A673 (cell line): ENCODE results near the gene HIGD2A. TPM values are rescaled to one million over a fixed set of nuclear protein-coding genes. Genes with fewer than 3 reads are reported as not detected.

ENCODE experiments used
- BruUV-seq: library from RNA; stranded (reverse); fragments of 400-500 nt; replicated peaks from 2 replicates; lab custom pipeline; 2021; lab: Mats Ljungman, UMichigan
- CTCF ChIA-PET: fragments of 300-600 bp; sonication (Branson Sonifier 250); formaldehyde crosslinking; loops from one replicate; lab custom pipeline; 2022; ENCODE audit warnings: antibody characterized with exemption; lab: Charles Lee
- POLR2A ChIA-PET: fragments of 300-600 bp; sonication (Branson Sonifier 250); formaldehyde crosslinking; loops from one replicate; lab custom pipeline; 2022; ENCODE audit warnings: antibody characterized with exemption; ENCODE audit not compliant: low non-redundant PET; lab: Charles Lee
- DNase-seq: peaks from one replicate; pipeline ENCODE4 v3.0.0-alpha.2; 2015; ENCODE audit warnings: low spot score
- H3K27ac ChIP-seq: fragments of 200-600 bp; sonication (generic); 2 replicates; pipeline ENCODE4 v1.5.1; 2016; ENCODE audit warnings: mixed run types, low read depth, mild to moderate bottlenecking, mixed read lengths, antibody characterized with exemption, low read length; ENCODE audit not compliant: poor library complexity, severe bottlenecking
- H3K27me3 ChIP-seq: fragments of 200-600 bp; sonication (generic); replicated peaks from 2 replicates; pipeline ENCODE4 v1.6.1; 2017; ENCODE audit warnings: mixed run types, low read depth, mild to moderate bottlenecking, mixed read lengths, antibody characterized with exemption, low read length; ENCODE audit not compliant: insufficient read depth, poor library complexity
- H3K36me3 ChIP-seq: fragments of 200-600 bp; sonication (generic); 2 replicates; pipeline ENCODE4 v1.6.1; 2016; ENCODE audit warnings: mixed run types, mild to moderate bottlenecking, mixed read lengths, antibody characterized with exemption, low read length; ENCODE audit not compliant: insufficient read depth, poor library complexity, severe bottlenecking
- H3K4me1 ChIP-seq: fragments of 200-600 bp; sonication (generic); 2 replicates; pipeline ENCODE4 v1.6.1; 2017; ENCODE audit warnings: mixed run types, mild to moderate bottlenecking, mixed read lengths, antibody characterized with exemption, low read length; ENCODE audit not compliant: insufficient read depth, poor library complexity, severe bottlenecking
- H3K4me3 ChIP-seq: fragments of 200-600 bp; sonication (generic); 2 replicates; pipeline ENCODE4 v1.5.1; 2016; ENCODE audit warnings: low read depth, mixed run types, mild to moderate bottlenecking, mixed read lengths, low read length; ENCODE audit not compliant: poor library complexity, severe bottlenecking
- H3K9me3 ChIP-seq: fragments of 200-600 bp; sonication (generic); 2 replicates; pipeline ENCODE4 v1.6.1; 2016; ENCODE audit warnings: mixed run types, low read depth, mild to moderate bottlenecking, mixed read lengths, antibody characterized with exemption, low read length; ENCODE audit not compliant: poor library complexity, severe bottlenecking
- EZH2 ChIP-seq: fragments of 200-600 bp; sonication (generic); IDR thresholded peaks from 2 replicates; pipeline ENCODE4 v1.6.1; 2017; ENCODE audit warnings: borderline replicate concordance, low read depth, mild to moderate bottlenecking, mixed read lengths, antibody characterized with exemption, low read length; ENCODE audit not compliant: poor library complexity, severe bottlenecking
- intact Hi-C: fragments of 100-400 bp; cut with micrococcal nuclease; formaldehyde crosslinking; loops from one replicate; pipeline ENCODE4 v1.10.0; 2022; ENCODE audit not compliant: unreplicated experiment
- total RNA-seq: library from RNA; stranded (reverse); gene quantifications from 2 replicates; pipeline ENCODE4 v1.2.3, GENCODE V29; 2021
- TF ChIP-seq, protein P1 (sequence below): fragments of 300-800, 200-600 bp; sonication (generic); conservative IDR thresholded peaks from 2 replicates; pipeline ENCODE4 v1.5.1; 2017; ENCODE audit warnings: low read depth, mild to moderate bottlenecking, antibody characterized with exemption, low read length, moderate library complexity, mixed read lengths

The HIGD2A gene
- total RNA-seq, 1 experiment from 2014 or later, result 81.7 TPM

DNA sequence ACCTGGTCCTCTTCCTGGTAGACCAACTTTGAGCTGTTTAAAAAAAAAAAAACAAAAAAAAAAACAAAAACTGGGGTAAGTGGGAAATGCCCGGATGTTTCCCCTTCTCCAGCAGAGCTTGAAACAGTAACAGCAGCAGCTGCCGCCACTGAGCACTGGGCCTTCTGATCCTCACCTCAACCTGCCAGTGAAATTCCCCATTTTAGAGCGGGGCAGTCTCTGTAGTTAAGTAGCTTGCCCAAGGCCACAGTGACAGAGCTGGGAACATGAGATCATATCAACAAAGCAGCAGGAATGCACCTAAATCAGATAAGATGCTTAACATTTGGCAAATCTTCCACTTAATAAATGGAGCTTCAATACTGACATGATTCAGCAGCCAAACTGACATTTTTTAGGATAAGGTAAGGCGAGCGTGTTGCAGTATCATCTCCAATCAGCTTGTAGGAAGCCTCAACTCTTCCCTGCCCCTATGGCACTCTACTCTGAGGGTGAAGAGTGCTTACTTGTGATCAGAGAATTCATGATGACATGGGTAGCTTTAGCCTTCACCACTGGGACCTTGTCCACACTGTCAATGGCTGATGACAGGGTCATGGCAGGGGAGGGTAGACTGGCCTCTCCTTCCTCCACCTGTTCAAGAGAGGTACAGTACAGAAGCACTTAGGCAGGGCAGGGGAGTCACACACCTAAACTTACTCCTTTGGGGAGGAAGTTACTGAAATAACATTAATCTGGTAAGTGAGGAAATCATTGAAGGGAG is 36.3 kb upstream of the HIGD2A start:
- Histone ChIP-seq H3K27me3 (no peaks in the 10 kb centered on the region), H3K9me3 (no peaks in the 10 kb centered on the region), H3K27ac (no peak overlapping the region), H3K4me3 (no peak overlapping the region), H3K36me3 (peaks cover 55% of the 10 kb centered on the region), H3K4me1 (no peaks in the 10 kb centered on the region)
- no peak for TF ChIP-seq EZH2
- TF ChIP-seq, protein P1, sequence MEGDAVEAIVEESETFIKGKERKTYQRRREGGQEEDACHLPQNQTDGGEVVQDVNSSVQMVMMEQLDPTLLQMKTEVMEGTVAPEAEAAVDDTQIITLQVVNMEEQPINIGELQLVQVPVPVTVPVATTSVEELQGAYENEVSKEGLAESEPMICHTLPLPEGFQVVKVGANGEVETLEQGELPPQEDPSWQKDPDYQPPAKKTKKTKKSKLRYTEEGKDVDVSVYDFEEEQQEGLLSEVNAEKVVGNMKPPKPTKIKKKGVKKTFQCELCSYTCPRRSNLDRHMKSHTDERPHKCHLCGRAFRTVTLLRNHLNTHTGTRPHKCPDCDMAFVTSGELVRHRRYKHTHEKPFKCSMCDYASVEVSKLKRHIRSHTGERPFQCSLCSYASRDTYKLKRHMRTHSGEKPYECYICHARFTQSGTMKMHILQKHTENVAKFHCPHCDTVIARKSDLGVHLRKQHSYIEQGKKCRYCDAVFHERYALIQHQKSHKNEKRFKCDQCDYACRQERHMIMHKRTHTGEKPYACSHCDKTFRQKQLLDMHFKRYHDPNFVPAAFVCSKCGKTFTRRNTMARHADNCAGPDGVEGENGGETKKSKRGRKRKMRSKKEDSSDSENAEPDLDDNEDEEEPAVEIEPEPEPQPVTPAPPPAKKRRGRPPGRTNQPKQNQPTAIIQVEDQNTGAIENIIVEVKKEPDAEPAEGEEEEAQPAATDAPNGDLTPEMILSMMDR, result no peak
- no TSS peak for BruUV-seq
- CTCF ChIA-PET, result no interaction called here
- intact Hi-C loops, result no loop called here
- DNase-seq, result no peak
- POLR2A ChIA-PET, result no interaction called here

DNA sequence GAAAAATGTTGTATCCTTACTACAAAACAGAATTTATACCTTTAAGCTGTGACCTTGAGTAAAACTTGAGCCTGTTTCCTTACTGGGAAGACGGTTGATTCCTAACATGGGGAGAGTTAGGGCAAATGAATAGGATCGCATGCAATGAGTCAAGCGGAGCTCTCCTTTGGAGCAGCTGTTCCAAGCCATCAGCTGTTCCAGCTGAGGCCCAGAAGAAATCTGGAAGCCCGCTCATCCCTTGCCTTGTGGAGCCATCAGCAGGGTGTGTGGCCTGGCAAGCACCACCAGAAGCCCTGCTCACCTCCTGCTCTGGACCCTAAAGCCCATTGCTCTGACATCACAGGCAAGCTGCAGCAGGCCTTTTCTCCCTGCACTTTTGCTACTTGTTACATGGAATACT is 35.0 kb upstream of the HIGD2A start:
- TF ChIP-seq, protein P1, result no peak
- TF ChIP-seq EZH2, result no peak
- no peak for DNase-seq
- H3K4me1 ChIP-seq, result no peaks in the 10 kb centered on the region
- POLR2A ChIA-PET, result no interaction called here
- H3K4me3 ChIP-seq, result no peak overlapping the region
- H3K27me3 ChIP-seq, result no peaks in the 10 kb centered on the region
- H3K27ac ChIP-seq, result no peak overlapping the region
- H3K9me3 ChIP-seq, result no peaks in the 10 kb centered on the region
- intact Hi-C loops, result no loop called here
- H3K36me3 ChIP-seq, result peaks cover 49% of the 10 kb centered on the region
- BruUV-seq, result no TSS peak
- CTCF ChIA-PET, result no interaction called here

DNA sequence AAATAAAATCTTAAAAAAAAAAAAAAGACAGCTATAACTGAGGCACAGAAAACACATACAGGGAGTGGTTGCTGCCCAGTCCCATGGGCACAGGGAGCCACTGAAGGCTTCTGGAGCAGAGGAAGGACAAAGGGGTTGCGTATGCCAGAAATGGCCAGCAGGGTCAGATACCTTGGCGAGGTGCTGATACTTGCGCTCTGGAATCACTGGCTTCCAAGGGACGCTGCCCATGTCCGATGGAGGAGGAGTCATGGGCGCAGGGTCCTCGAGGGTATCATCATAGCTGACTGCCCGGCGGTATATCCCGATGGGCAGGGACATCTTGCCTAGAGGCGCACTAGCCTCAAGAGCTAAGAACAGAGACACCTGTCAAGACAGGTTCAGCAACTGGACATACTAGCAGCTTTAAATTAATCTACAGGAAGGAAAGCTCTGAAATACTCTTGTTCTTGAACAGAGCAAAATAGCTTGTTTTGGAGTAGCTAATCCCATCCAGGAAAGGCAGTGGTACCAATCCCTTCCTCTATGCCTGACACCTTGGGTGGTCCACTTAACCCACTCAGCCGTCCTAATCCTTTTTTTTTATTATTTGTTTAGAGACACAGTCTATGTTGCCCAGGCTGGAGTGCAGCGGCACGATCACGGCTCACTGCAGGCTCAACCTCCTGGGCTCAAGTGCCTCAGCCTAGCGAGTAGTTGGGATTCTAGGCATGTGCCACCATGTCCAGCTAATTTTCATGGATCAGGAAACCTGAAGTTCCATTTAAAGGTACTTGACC is 33.0 kb upstream of the HIGD2A start:
- H3K4me1 ChIP-seq, result no peaks in the 10 kb centered on the region
- ChIA-PET POLR2A (interaction anchor here (0.6 kb wide), 1 partner anchor 412 kb away, joined by 4 read pairs; no protein-coding TSS in a partner anchor), CTCF (no interaction called here)
- no TSS peak for BruUV-seq
- intact Hi-C loops, result no loop called here
- no peaks in the 10 kb centered on the region for H3K9me3 ChIP-seq
- H3K27me3 ChIP-seq, result no peaks in the 10 kb centered on the region
- H3K27ac ChIP-seq, result no peak overlapping the region
- peaks cover 34% of the 10 kb centered on the region for H3K36me3 ChIP-seq
- DNase-seq, result no peak
- no peak for TF ChIP-seq EZH2
- TF ChIP-seq, protein P1, result no peak
- H3K4me3 ChIP-seq, result no peak overlapping the region
